ENCODE results near the gene RBFOX2. TPM values are rescaled to one million over a fixed set of nuclear protein-coding genes. Genes with fewer than 3 reads are reported as not detected.

The RBFOX2 gene
- total and polyA plus RNA-seq, 2 donors (not counting 1 experiment from before 2014, with no cell fraction given), result not detected

Other genes with a start within 250 kb of the RBFOX2 start
- 97.2 and 107 TPM in 2 replicates for gene APOL3, start 131.9 kb upstream of the RBFOX2 start, total RNA-seq
- 55.0 and 67.0 TPM in 2 replicates for gene APOL3, start 131.9 kb upstream of the RBFOX2 start, polyA plus RNA-seq
- gene APOL4, start 173.0 kb upstream of the RBFOX2 start, total RNA-seq, result not detected in 2 replicates
- gene APOL4, start 173.0 kb upstream of the RBFOX2 start, polyA plus RNA-seq, result 0.03 and 1.0 TPM in 2 replicates
- 56.8 and 60.6 TPM in 2 replicates for gene APOL2, start 210.7 kb upstream of the RBFOX2 start, total RNA-seq
- 20.6 and 29.4 TPM in 2 replicates for gene APOL2, start 210.7 kb upstream of the RBFOX2 start, polyA plus RNA-seq
- gene APOL1, start 224.3 kb upstream of the RBFOX2 start, total RNA-seq, result 11.2 and 12.2 TPM in 2 replicates
- 3.3 and 3.6 TPM in 2 replicates for gene APOL1, start 224.3 kb upstream of the RBFOX2 start, polyA plus RNA-seq

Data from B cell (primary cell).